Measurements from ENCODE around the gene CD38.

Gene CD38

GRCh38 chr4:15757054-15757453 lies 21.1 kb upstream of the CD38 start:
- in situ Hi-C loops (cut with HindIII; ENCODE audit: low sequenced_read_pairs) = loop anchor here (25.0 kb wide), 1 partner anchor 270 kb away; no protein-coding TSS in a partner anchor

- in situ Hi-C loops (cut with HindIII; ENCODE audit: low sequenced_read_pairs) = loop anchor here (25.0 kb wide), 1 partner anchor 271 kb away; no protein-coding TSS in a partner anchor
Observed at GRCh38 chr4:15758294-15758693, 19.8 kb upstream of the CD38 start.

GRCh38 chr4:15762460-15762859 lies 15.7 kb upstream of the CD38 start:
- in situ Hi-C loops (cut with HindIII; ENCODE audit: low sequenced_read_pairs) = loop anchor here (25.0 kb wide), 1 partner anchor 275 kb away; no protein-coding TSS in a partner anchor

GRCh38 chr4:15765391-15765790 lies 12.7 kb upstream of the CD38 start:
- in situ Hi-C loops (cut with HindIII; ENCODE audit: low sequenced_read_pairs) = loop anchor here (25.0 kb wide), 1 partner anchor 278 kb away; no protein-coding TSS in a partner anchor

- in situ Hi-C loops (cut with HindIII; ENCODE audit: low sequenced_read_pairs) = loop anchor here (25.0 kb wide), 1 partner anchor 279 kb away; no protein-coding TSS in a partner anchor
Observed at GRCh38 chr4:15765910-15766697, 12.0 kb upstream of the CD38 start.

GRCh38 chr4:15766821-15767220 lies 11.3 kb upstream of the CD38 start:
- in situ Hi-C loops (cut with HindIII; ENCODE audit: low sequenced_read_pairs) = loop anchor here (25.0 kb wide), 1 partner anchor 280 kb away; no protein-coding TSS in a partner anchor

- in situ Hi-C loops (cut with HindIII; ENCODE audit: low sequenced_read_pairs) = loop anchor here (25.0 kb wide), 1 partner anchor 282 kb away; no protein-coding TSS in a partner anchor
Observed at GRCh38 chr4:15769202-15769601, 8.9 kb upstream of the CD38 start.

- in situ Hi-C loops (cut with HindIII; ENCODE audit: low sequenced_read_pairs) = loop anchor here (25.0 kb wide), 1 partner anchor 284 kb away; no protein-coding TSS in a partner anchor
Observed at GRCh38 chr4:15771216-15772058, 6.7 kb upstream of the CD38 start.

GRCh38 chr4:15774020-15774420 lies 4.1 kb upstream of the CD38 start:
- in situ Hi-C loops (cut with HindIII; ENCODE audit: low sequenced_read_pairs) = loop anchor here (25.0 kb wide), 1 partner anchor 287 kb away; no protein-coding TSS in a partner anchor

- in situ Hi-C loops (cut with HindIII; ENCODE audit: low sequenced_read_pairs) = no loop called here
Observed at GRCh38 chr4:15776871-15777648, 1.1 kb upstream of the CD38 start.

GRCh38 chr4:15777697-15778288 lies 335 bp upstream of the CD38 start:
- in situ Hi-C loops (cut with HindIII; ENCODE audit: low sequenced_read_pairs) = no loop called here

GRCh38 chr4:15779306-15779705 lies 1.2 kb downstream of the CD38 start:
- in situ Hi-C loops (cut with HindIII; ENCODE audit: low sequenced_read_pairs) = no loop called here

- in situ Hi-C loops (cut with HindIII; ENCODE audit: low sequenced_read_pairs) = no loop called here
Observed at GRCh38 chr4:15779809-15780208, 1.7 kb downstream of the CD38 start.

GRCh38 chr4:15781427-15782095 lies 3.4 kb downstream of the CD38 start:
- in situ Hi-C loops (cut with HindIII; ENCODE audit: low sequenced_read_pairs) = no loop called here

- in situ Hi-C loops (cut with HindIII; ENCODE audit: low sequenced_read_pairs) = no loop called here
Observed at GRCh38 chr4:15783676-15784075, 5.5 kb downstream of the CD38 start.

- in situ Hi-C loops (cut with HindIII; ENCODE audit: low sequenced_read_pairs) = no loop called here
Observed at GRCh38 chr4:15784959-15785634, 7.0 kb downstream of the CD38 start.

- in situ Hi-C loops (cut with HindIII; ENCODE audit: low sequenced_read_pairs) = no loop called here
Observed at GRCh38 chr4:15786743-15787142, 8.6 kb downstream of the CD38 start.

- in situ Hi-C loops (cut with HindIII; ENCODE audit: low sequenced_read_pairs) = no loop called here
Observed at GRCh38 chr4:15792974-15793373, 14.8 kb downstream of the CD38 start.
